ENCODE measurements around the gene ESRRA. TPM values are rescaled to one million over a fixed set of nuclear protein-coding genes. Genes with fewer than 3 reads are reported as not detected.

Gene ESRRA
- total RNA-seq, 2 donors from 2014 or later, result 40.5 to 42.4 TPM

GRCh38 chr11:64360448-64360921 is 55.2 kb downstream of the ESRRA start:
- no peak overlapping the region for H3K27ac Mint-ChIP-seq
- ATAC-seq (replicated peaks in 1 of 2), result no peak
- no peaks in the 10 kb centered on the region for H3K27me3 Mint-ChIP-seq (ENCODE audit: low read depth)
- no peaks in the 10 kb centered on the region for H3K9me3 Mint-ChIP-seq
- no peak for DNase-seq
- peaks cover 46% of the 10 kb centered on the region for H3K4me1 Mint-ChIP-seq (ENCODE audit: low read depth)
- peak overlapping the region; percentile 86 to 92 for H3K4me3 Mint-ChIP-seq
- peaks cover 0 to 2% of the 10 kb centered on the region in 2 donors for H3K36me3 Mint-ChIP-seq (ENCODE audit: insufficient read depth in 2 of 2)

DNA sequence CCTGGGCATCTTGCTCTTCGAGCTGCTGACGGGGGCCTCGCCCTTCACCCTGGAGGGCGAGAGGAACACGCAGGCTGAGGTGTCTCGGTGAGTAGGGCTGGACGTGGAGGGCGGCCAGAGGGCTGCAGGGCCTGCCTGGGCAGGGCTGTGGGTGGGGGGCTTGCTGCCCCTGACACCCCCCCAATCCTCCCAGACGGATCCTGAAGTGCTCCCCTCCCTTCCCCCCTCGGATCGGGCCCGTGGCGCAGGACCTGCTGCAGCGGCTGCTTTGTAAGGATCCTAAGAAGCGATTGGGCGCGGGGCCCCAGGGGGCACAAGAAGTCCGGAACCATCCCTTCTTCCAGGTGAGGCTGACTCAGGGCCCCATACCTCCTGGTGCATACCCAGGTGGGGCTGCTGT is 56.3 kb downstream of the ESRRA start:
- H3K36me3 Mint-ChIP-seq (ENCODE audit: insufficient read depth in 2 of 2), result peaks cover 2 to 5% of the 10 kb centered on the region in 2 donors
- ATAC-seq (replicated peaks in 1 of 2) (no peak), DNase-seq (no peak)
- no peaks in the 10 kb centered on the region for H3K27me3 Mint-ChIP-seq (ENCODE audit: low read depth)
- H3K4me1 Mint-ChIP-seq (ENCODE audit: low read depth), result peaks cover 41% of the 10 kb centered on the region
- no peak overlapping the region for H3K4me3 Mint-ChIP-seq
- H3K9me3 Mint-ChIP-seq, result no peaks in the 10 kb centered on the region
- H3K27ac Mint-ChIP-seq, result no peak overlapping the region

- no peak overlapping the region for H3K4me3 Mint-ChIP-seq
These were observed 57.0 kb downstream of the ESRRA start for GRCh38 chr11:64362339-64362738.

DNA sequence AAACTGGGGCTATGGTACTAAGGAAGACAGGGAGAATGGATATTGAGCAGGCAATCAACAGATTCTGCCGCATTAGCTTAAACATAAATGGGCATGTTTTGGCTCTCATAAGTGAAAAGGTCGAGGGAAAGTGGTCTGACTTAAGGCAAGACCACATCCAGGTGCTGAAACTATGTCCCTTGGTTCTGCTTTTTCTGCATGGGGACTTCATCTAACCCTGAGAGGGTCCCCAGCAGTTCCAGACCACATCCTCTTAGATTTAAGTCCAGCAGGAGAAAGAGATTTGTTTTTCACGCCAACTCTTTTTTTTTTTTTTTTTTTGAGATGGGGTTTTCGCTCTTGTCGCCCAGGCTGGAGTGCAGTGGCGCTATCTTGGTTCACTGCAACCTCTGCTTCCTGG is 59.1 kb downstream of the ESRRA start:
- no peak for DNase-seq
- Mint-ChIP-seq H3K27ac (no peak overlapping the region), H3K9me3 (no peaks in the 10 kb centered on the region), H3K4me3 (no peak overlapping the region), H3K4me1 (ENCODE audit: low read depth) (peaks cover 29% of the 10 kb centered on the region), H3K36me3 (ENCODE audit: insufficient read depth in 2 of 2) (peaks cover 2 to 11% of the 10 kb centered on the region in 2 donors), H3K27me3 (ENCODE audit: low read depth) (no peaks in the 10 kb centered on the region)
- no peak for ATAC-seq (replicated peaks in 1 of 2)

More at GRCh38 chr11:64362339-64362738, 57.0 kb downstream of the ESRRA start:
- Mint-ChIP-seq H3K27me3 (ENCODE audit: low read depth) (no peaks in the 10 kb centered on the region), H3K27ac (no peak overlapping the region), H3K4me1 (ENCODE audit: low read depth) (peaks cover 39% of the 10 kb centered on the region), H3K36me3 (ENCODE audit: insufficient read depth in 2 of 2) (peaks cover 2 to 7% of the 10 kb centered on the region in 2 donors), H3K9me3 (no peaks in the 10 kb centered on the region)
- no peak for ATAC-seq (replicated peaks in 1 of 2)
- DNase-seq, result no peak

- Mint-ChIP-seq H3K4me1 (ENCODE audit: low read depth) (peaks cover 24% of the 10 kb centered on the region), H3K27ac (no peak overlapping the region), H3K4me3 (no peak overlapping the region), H3K36me3 (ENCODE audit: insufficient read depth in 2 of 2) (peaks cover 2 to 13% of the 10 kb centered on the region in 2 donors), H3K27me3 (ENCODE audit: low read depth) (no peaks in the 10 kb centered on the region), H3K9me3 (no peaks in the 10 kb centered on the region)
- no peak for ATAC-seq (replicated peaks in 1 of 2)
- DNase-seq, result no peak
These were observed 59.6 kb downstream of the ESRRA start for GRCh38 chr11:64364911-64365310.

Other genes starting within 250 kb of the ESRRA start
- gene MACROD1, start 139.4 kb upstream of the ESRRA start, total RNA-seq, result 10 to 100 TPM; 17.4 to 18.4 TPM
- 100 to 1,000 TPM; 246 to 256 TPM for gene STIP1, start 119.4 kb upstream of the ESRRA start, total RNA-seq
- 100 to 1,000 TPM; 158 to 164 TPM for gene FERMT3, start 98.8 kb upstream of the ESRRA start, total RNA-seq
- 10 to 100 TPM; 19.7 to 25.5 TPM for gene TRPT1, start 79.3 kb upstream of the ESRRA start, total RNA-seq
- 10 to 100 TPM; 78.6 to 92.9 TPM for gene NUDT22, start 79.2 kb upstream of the ESRRA start, total RNA-seq
- 10 to 100 TPM; 42.2 to 54.1 TPM for gene DNAJC4, start 75.0 kb upstream of the ESRRA start, total RNA-seq
- 10 to 100 TPM; 65.4 to 67.3 TPM for gene VEGFB, start 70.9 kb upstream of the ESRRA start, total RNA-seq
- gene FKBP2, start 64.4 kb upstream of the ESRRA start, total RNA-seq, result 10 to 100 TPM; 34.2 to 41.5 TPM
- 100 to 1,000 TPM; 121 to 149 TPM for gene PPP1R14B, start 58.6 kb upstream of the ESRRA start, total RNA-seq
- 10 to 100 TPM in 1 of 2 donors, 1 to 10 TPM in 1; 9.1 to 10.5 TPM for gene PLCB3, start 54.0 kb upstream of the ESRRA start, total RNA-seq
- gene BAD, start 20.9 kb upstream of the ESRRA start, total RNA-seq, result 10 to 100 TPM; 35.2 to 35.7 TPM
- gene GPR137, start 19.7 kb upstream of the ESRRA start, total RNA-seq, result 10 to 100 TPM; 57.1 to 67.4 TPM
- gene KCNK4, start 14.2 kb upstream of the ESRRA start, total RNA-seq, result under 1 TPM in 1 of 2 donors, not detected in 1; 0.35 TPM
- 1 to 10 TPM in 1 of 2 donors, under 1 TPM in 1; 0.53 to 1.1 TPM for gene CATSPERZ, start 5.2 kb upstream of the ESRRA start, total RNA-seq
- gene TRMT112, start 12.0 kb downstream of the ESRRA start, total RNA-seq, result 100 to 1,000 TPM; 145 to 154 TPM
- gene PRDX5, start 12.6 kb downstream of the ESRRA start, total RNA-seq, result 100 to 1,000 TPM; 134 to 138 TPM
- 100 to 1,000 TPM; 119 to 126 TPM for gene CCDC88B, start 34.7 kb downstream of the ESRRA start, total RNA-seq
- gene RPS6KA4, start 53.6 kb downstream of the ESRRA start, total RNA-seq, result 10 to 100 TPM; 16.6 to 18.4 TPM

Measured in activated T-cell treated with anti-CD3 and anti-CD28 coated beads, Interleukin-2, amount 50 U/mL, for 72 hours (primary cell).